Coronary artery (tissue), 2 donors: ENCODE measurements around the gene LMTK2.
"Not testable (repeated sequence)": the region's sequence is repeated elsewhere in the genome, so short reads cannot be mapped to it uniquely, and the experiment has no call there.

Source experiments
- DNase-seq: peaks from one replicate; pipeline ENCODE4 v3.0.0-alpha.2; 2017; ENCODE audit warnings: low spot score
- H3K27ac ChIP-seq, 2 donors: fragments of 200-600 bp; sonication (generic); one replicate each; pipeline ENCODE4 v1.5.1; 2016 to 2019
- H3K4me3 ChIP-seq: fragments of 200-600 bp; sonication (generic); 2 replicates; pipeline ENCODE4 v1.5.1; 2016; ENCODE audit warnings: mild to moderate bottlenecking, moderate library complexity
- CTCF ChIP-seq: fragments of 200-600 bp; sonication (generic); IDR thresholded peaks from one replicate; pipeline ENCODE4 v1.5.1; 2019; ENCODE audit warnings: antibody characterized with exemption

LMTK2 gene

GRCh38 chr7:98116656-98117461 lies 10.2 kb downstream of the LMTK2 start:
- DNase-seq, result no peak
- no peak for TF ChIP-seq CTCF
- Histone ChIP-seq H3K27ac (no peak overlapping the region), H3K4me3 (no peak overlapping the region)

GRCh38 chr7:98119256-98119918 lies 12.7 kb downstream of the LMTK2 start:
- Histone ChIP-seq H3K27ac (no peak overlapping the region), H3K4me3 (no peak overlapping the region)
- no peak for TF ChIP-seq CTCF
- no peak for DNase-seq

- Histone ChIP-seq H3K4me3 (no peak overlapping the region), H3K27ac (no peak overlapping the region)
- DNase-seq, result no peak
- TF ChIP-seq CTCF, result no peak
Observed at GRCh38 chr7:98120559-98120958, 13.9 kb downstream of the LMTK2 start.

- H3K27ac ChIP-seq, H3K4me3 ChIP-seq, DNase-seq: not testable (repeated sequence)
Observed at GRCh38 chr7:98121388-98121787, 14.7 kb downstream of the LMTK2 start.

- Histone ChIP-seq H3K4me3 (no peak overlapping the region), H3K27ac (no peak overlapping the region)
- TF ChIP-seq CTCF, result no peak
- no peak for DNase-seq
Observed at GRCh38 chr7:98123365-98123696, 16.7 kb downstream of the LMTK2 start.

- TF ChIP-seq CTCF, result no peak
- Histone ChIP-seq H3K27ac (no peak overlapping the region), H3K4me3 (no peak overlapping the region)
- DNase-seq, result no peak
Observed at GRCh38 chr7:98125759-98126158, 19.1 kb downstream of the LMTK2 start.

- DNase-seq, result no peak
- H3K4me3 ChIP-seq, result no peak overlapping the region
- H3K27ac ChIP-seq, result no peak overlapping the region
- no peak for TF ChIP-seq CTCF
Observed at GRCh38 chr7:98126311-98127142, 19.9 kb downstream of the LMTK2 start.
